ENCODE measurements around the gene RNF32. TPM values are rescaled to one million over a fixed set of nuclear protein-coding genes. Genes with fewer than 3 reads are reported as not detected.

RNF32 gene
- total and polyA plus RNA-seq, 9 donors, result 0.75 to 2.6 (median 2.1) TPM

- 80% methylated on average over 6 of the region's 9 CpGs for WGBS (ENCODE audit: insufficient coverage)
- Histone ChIP-seq H3K27me3 (ENCODE audit: control insufficient read depth, insufficient read depth, low read length) (no peaks in the 10 kb centered on the region), H3K36me3 (ENCODE audit: control insufficient read depth, insufficient read depth, low read length) (peaks cover 33% of the 10 kb centered on the region), H3K27ac (ENCODE audit: low read length) (no peak overlapping the region), H3K4me3 (ENCODE audit: low read length) (no peak overlapping the region), H3K4me1 (ENCODE audit: control insufficient read depth, insufficient read depth, low read length) (peaks cover 8% of the 10 kb centered on the region), H3K9me3 (replicated peaks; ENCODE audit: control insufficient read depth, low read depth, low read length) (no peaks in the 10 kb centered on the region)
- DNase-seq, result no peak
These were observed 33.3 kb downstream of the RNF32 start for GRCh38 chr7:156673902-156674301.

GRCh38 chr7:156675721-156676120 lies 35.1 kb downstream of the RNF32 start:
- H3K27me3 ChIP-seq (ENCODE audit: control insufficient read depth, insufficient read depth, low read length), result no peaks in the 10 kb centered on the region
- H3K4me1 ChIP-seq (ENCODE audit: control insufficient read depth, insufficient read depth, low read length), result peaks cover 8% of the 10 kb centered on the region
- no peaks in the 10 kb centered on the region for H3K9me3 ChIP-seq (replicated peaks; ENCODE audit: control insufficient read depth, low read depth, low read length)
- no peak for DNase-seq
- no peak overlapping the region for H3K27ac ChIP-seq (ENCODE audit: low read length)
- H3K4me3 ChIP-seq (ENCODE audit: low read length), result no peak overlapping the region
- H3K36me3 ChIP-seq (ENCODE audit: control insufficient read depth, insufficient read depth, low read length), result peaks cover 34% of the 10 kb centered on the region
- WGBS (ENCODE audit: insufficient coverage), result 81% methylated on average over 9 of the region's 9 CpGs

GRCh38 chr7:156676263-156676662 lies 35.7 kb downstream of the RNF32 start:
- H3K9me3 ChIP-seq (replicated peaks; ENCODE audit: control insufficient read depth, low read depth, low read length), result no peaks in the 10 kb centered on the region
- H3K4me1 ChIP-seq (ENCODE audit: control insufficient read depth, insufficient read depth, low read length), result peaks cover 8% of the 10 kb centered on the region
- no peaks in the 10 kb centered on the region for H3K27me3 ChIP-seq (ENCODE audit: control insufficient read depth, insufficient read depth, low read length)
- 76% methylated on average over 14 of the region's 19 CpGs for WGBS (ENCODE audit: insufficient coverage)
- peaks cover 36% of the 10 kb centered on the region for H3K36me3 ChIP-seq (ENCODE audit: control insufficient read depth, insufficient read depth, low read length)
- no peak overlapping the region for H3K27ac ChIP-seq (ENCODE audit: low read length)
- no peak for DNase-seq
- no peak overlapping the region for H3K4me3 ChIP-seq (ENCODE audit: low read length)

- Histone ChIP-seq H3K36me3 (ENCODE audit: control insufficient read depth, insufficient read depth, low read length) (peaks cover 39% of the 10 kb centered on the region), H3K27ac (ENCODE audit: low read length) (no peak overlapping the region)
These were observed 36.9 kb downstream of the RNF32 start for GRCh38 chr7:156677374-156678054.

GRCh38 chr7:156680281-156680680 lies 39.7 kb downstream of the RNF32 start:
- Histone ChIP-seq H3K36me3 (ENCODE audit: control insufficient read depth, insufficient read depth, low read length) (peaks cover 35% of the 10 kb centered on the region), H3K4me3 (ENCODE audit: low read length) (no peak overlapping the region), H3K4me1 (ENCODE audit: control insufficient read depth, insufficient read depth, low read length) (no peaks in the 10 kb centered on the region), H3K27me3 (ENCODE audit: control insufficient read depth, insufficient read depth, low read length) (no peaks in the 10 kb centered on the region), H3K9me3 (replicated peaks; ENCODE audit: control insufficient read depth, low read depth, low read length) (no peaks in the 10 kb centered on the region), H3K27ac (ENCODE audit: low read length) (no peak overlapping the region)
- no peak for DNase-seq
- 14% methylated on average over 1 of the region's 1 CpG for WGBS (ENCODE audit: insufficient coverage)

More at GRCh38 chr7:156677374-156678054, 36.9 kb downstream of the RNF32 start:
- no peak overlapping the region for H3K4me3 ChIP-seq (ENCODE audit: low read length)
- 91% methylated on average over 4 of the region's 9 CpGs for WGBS (ENCODE audit: insufficient coverage)
- H3K9me3 ChIP-seq (replicated peaks; ENCODE audit: control insufficient read depth, low read depth, low read length), result no peaks in the 10 kb centered on the region
- H3K27me3 ChIP-seq (ENCODE audit: control insufficient read depth, insufficient read depth, low read length), result no peaks in the 10 kb centered on the region
- DNase-seq, result no peak
- peaks cover 8% of the 10 kb centered on the region for H3K4me1 ChIP-seq (ENCODE audit: control insufficient read depth, insufficient read depth, low read length)

GRCh38 chr7:156682928-156683327 lies 42.4 kb downstream of the RNF32 start:
- H3K27me3 ChIP-seq (ENCODE audit: control insufficient read depth, insufficient read depth, low read length), result no peaks in the 10 kb centered on the region
- H3K27ac ChIP-seq (ENCODE audit: low read length), result no peak overlapping the region
- DNase-seq, result no peak
- H3K4me1 ChIP-seq (ENCODE audit: control insufficient read depth, insufficient read depth, low read length), result no peaks in the 10 kb centered on the region
- no CpG with 5 or more reads among the region's 2 CpGs for WGBS (ENCODE audit: insufficient coverage)
- no peak overlapping the region for H3K4me3 ChIP-seq (ENCODE audit: low read length)
- H3K36me3 ChIP-seq (ENCODE audit: control insufficient read depth, insufficient read depth, low read length), result peaks cover 20% of the 10 kb centered on the region
- no peaks in the 10 kb centered on the region for H3K9me3 ChIP-seq (replicated peaks; ENCODE audit: control insufficient read depth, low read depth, low read length)

GRCh38 chr7:156684251-156684650 lies 43.7 kb downstream of the RNF32 start:
- Histone ChIP-seq H3K4me1 (ENCODE audit: control insufficient read depth, insufficient read depth, low read length) (no peaks in the 10 kb centered on the region), H3K4me3 (ENCODE audit: low read length) (no peak overlapping the region), H3K36me3 (ENCODE audit: control insufficient read depth, insufficient read depth, low read length) (peaks cover 10% of the 10 kb centered on the region), H3K27me3 (ENCODE audit: control insufficient read depth, insufficient read depth, low read length) (no peaks in the 10 kb centered on the region), H3K9me3 (replicated peaks; ENCODE audit: control insufficient read depth, low read depth, low read length) (no peaks in the 10 kb centered on the region), H3K27ac (ENCODE audit: low read length) (no peak overlapping the region)
- DNase-seq, result no peak
- 87% methylated on average over 10 of the region's 10 CpGs for WGBS (ENCODE audit: insufficient coverage)

GRCh38 chr7:156684661-156685060 lies 44.1 kb downstream of the RNF32 start:
- H3K36me3 ChIP-seq (ENCODE audit: control insufficient read depth, insufficient read depth, low read length), result peaks cover 8% of the 10 kb centered on the region
- WGBS (ENCODE audit: insufficient coverage), result 100% methylated on average over 2 of the region's 4 CpGs

GRCh38 chr7:156691764-156692163 lies 51.2 kb downstream of the RNF32 start:
- no peak for DNase-seq
- Histone ChIP-seq H3K27me3 (ENCODE audit: control insufficient read depth, insufficient read depth, low read length) (no peaks in the 10 kb centered on the region), H3K27ac (ENCODE audit: low read length) (no peak overlapping the region), H3K4me1 (ENCODE audit: control insufficient read depth, insufficient read depth, low read length) (no peaks in the 10 kb centered on the region), H3K9me3 (replicated peaks; ENCODE audit: control insufficient read depth, low read depth, low read length) (peaks cover 7% of the 10 kb centered on the region), H3K4me3 (ENCODE audit: low read length) (no peak overlapping the region), H3K36me3 (ENCODE audit: control insufficient read depth, insufficient read depth, low read length) (peaks cover 2% of the 10 kb centered on the region)
- 79% methylated on average over 3 of the region's 5 CpGs for WGBS (ENCODE audit: insufficient coverage)

More at GRCh38 chr7:156684661-156685060, 44.1 kb downstream of the RNF32 start:
- Histone ChIP-seq H3K27ac (ENCODE audit: low read length) (no peak overlapping the region), H3K9me3 (replicated peaks; ENCODE audit: control insufficient read depth, low read depth, low read length) (no peaks in the 10 kb centered on the region), H3K4me3 (ENCODE audit: low read length) (no peak overlapping the region), H3K4me1 (ENCODE audit: control insufficient read depth, insufficient read depth, low read length) (no peaks in the 10 kb centered on the region), H3K27me3 (ENCODE audit: control insufficient read depth, insufficient read depth, low read length) (no peaks in the 10 kb centered on the region)
- no peak for DNase-seq

- no peak for DNase-seq
- no CpG with 5 or more reads among the region's 1 CpG for WGBS (ENCODE audit: insufficient coverage)
- H3K27ac ChIP-seq (ENCODE audit: low read length), result no peak overlapping the region
These were observed 52.3 kb downstream of the RNF32 start for GRCh38 chr7:156692849-156693248.

GRCh38 chr7:156693627-156694026 lies 53.1 kb downstream of the RNF32 start:
- no peak overlapping the region for H3K27ac ChIP-seq (ENCODE audit: low read length)
- 71% methylated on average over 1 of the region's 3 CpGs for WGBS (ENCODE audit: insufficient coverage)
- H3K36me3 ChIP-seq (ENCODE audit: control insufficient read depth, insufficient read depth, low read length), result peaks cover 2% of the 10 kb centered on the region
- no peaks in the 10 kb centered on the region for H3K4me1 ChIP-seq (ENCODE audit: control insufficient read depth, insufficient read depth, low read length)
- DNase-seq, result no peak
- peaks cover 20% of the 10 kb centered on the region for H3K9me3 ChIP-seq (replicated peaks; ENCODE audit: control insufficient read depth, low read depth, low read length)
- no peaks in the 10 kb centered on the region for H3K27me3 ChIP-seq (ENCODE audit: control insufficient read depth, insufficient read depth, low read length)
- no peak overlapping the region for H3K4me3 ChIP-seq (ENCODE audit: low read length)

More at GRCh38 chr7:156692849-156693248, 52.3 kb downstream of the RNF32 start:
- Histone ChIP-seq H3K36me3 (ENCODE audit: control insufficient read depth, insufficient read depth, low read length) (peaks cover 2% of the 10 kb centered on the region), H3K27me3 (ENCODE audit: control insufficient read depth, insufficient read depth, low read length) (no peaks in the 10 kb centered on the region), H3K4me3 (ENCODE audit: low read length) (no peak overlapping the region), H3K9me3 (replicated peaks; ENCODE audit: control insufficient read depth, low read depth, low read length) (peaks cover 14% of the 10 kb centered on the region), H3K4me1 (ENCODE audit: control insufficient read depth, insufficient read depth, low read length) (no peaks in the 10 kb centered on the region)

Data from muscle of leg (tissue), 11 donors.